NT2/D1 (cell line): Measurements from ENCODE around the gene RFX4.

Experiments
- SUZ12 ChIP-seq: IDR thresholded peaks from 2 replicates; pipeline ENCODE4 v1.6.1; 2011; ENCODE audit not compliant: insufficient read length, insufficient read depth; ENCODE audit errors: extremely low read depth
- YY1 ChIP-seq: IDR thresholded peaks from 2 replicates; pipeline ENCODE4 v1.6.1; 2011; ENCODE audit not compliant: insufficient read length, insufficient read depth
- ZNF274 ChIP-seq: IDR thresholded peaks from 2 replicates; pipeline ENCODE4 v1.6.1; 2011; ENCODE audit warnings: mild to moderate bottlenecking, low read depth, low read length

DNA sequence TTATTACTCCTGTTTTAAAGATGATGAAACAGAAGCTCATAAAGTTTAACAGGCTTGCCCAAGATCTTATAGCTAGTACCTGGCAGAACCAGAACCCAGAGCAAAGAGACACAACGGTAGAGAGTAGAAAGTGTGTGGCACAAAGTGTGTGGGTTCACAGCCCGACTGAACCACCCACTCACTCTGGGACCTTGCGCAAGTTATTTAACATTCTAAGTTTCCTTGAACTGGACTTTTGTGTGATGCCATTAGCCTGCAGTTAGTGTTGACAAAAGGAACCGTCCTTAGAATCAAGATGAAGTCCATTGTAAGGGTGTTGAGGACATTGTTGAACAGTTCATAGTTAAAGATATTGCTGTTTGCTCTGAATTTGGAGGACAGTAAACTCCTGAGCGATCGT is 161.8 kb downstream of the RFX4 start:
- TF ChIP-seq YY1 (no peak), SUZ12 (no peak), ZNF274 (no peak)
